H1 (cell line): ENCODE measurements around the gene PTH1R.

Experiments
- EZH2 ChIP-seq: fragments of 200-600 bp; sonication (generic); IDR thresholded peaks from 2 replicates; pipeline ENCODE4 v1.7.1; 2012; ENCODE audit warnings: low read depth, mild to moderate bottlenecking, moderate library complexity, low read length, inconsistent platforms; ENCODE audit not compliant: severe bottlenecking
- SUZ12 ChIP-seq: fragments of 200-600 bp; sonication (generic); IDR thresholded peaks from 2 replicates; pipeline ENCODE4 v1.6.1; 2012; ENCODE audit warnings: mild to moderate bottlenecking, inconsistent platforms, low read length, moderate library complexity, mixed read lengths

DNA sequence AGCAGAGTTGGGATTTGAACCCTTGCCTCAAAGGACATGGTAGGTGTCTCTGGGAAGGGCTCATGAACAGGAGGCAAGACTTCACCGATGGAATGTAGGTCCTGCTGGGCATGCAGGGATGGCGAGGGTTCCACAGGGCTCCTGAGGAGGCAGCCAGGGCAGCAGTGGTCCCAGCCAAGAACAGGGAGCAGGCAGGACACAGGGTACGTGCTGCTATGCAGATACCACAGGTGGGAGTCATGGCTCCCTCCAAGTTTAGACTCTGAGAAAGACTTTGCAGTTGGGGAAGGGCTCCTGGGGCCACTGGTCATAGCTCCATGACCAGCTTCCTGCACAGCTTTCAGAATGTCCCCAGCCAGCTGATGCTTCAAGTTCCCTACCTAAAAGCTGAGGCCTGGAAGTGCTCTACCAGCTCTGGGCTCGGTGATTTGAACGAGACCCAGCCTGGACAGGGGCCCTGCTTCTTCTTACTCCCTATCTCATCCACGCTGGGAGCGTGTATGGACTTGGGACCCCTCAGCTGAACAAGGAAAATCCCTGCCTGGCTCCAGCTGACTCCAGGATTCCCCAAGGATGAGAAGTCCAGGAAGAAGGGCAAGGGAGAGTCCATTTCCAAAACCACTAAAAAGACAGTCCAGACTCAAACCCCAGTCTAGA, 15.0 kb upstream of the PTH1R start:
- TF ChIP-seq EZH2 (no peak), SUZ12 (no peak)
